ENCODE data around the gene ITPRIP.

- TF ChIP-seq CTCF (IDR thresholded peaks at IDR 0.05) (no peak), POLR2A (IDR thresholded peaks at IDR 0.05) (no peak), POLR2AphosphoS5 (IDR thresholded peaks at IDR 0.05) (no peak)
These were observed 19.9 kb downstream of the ITPRIP start for GRCh38 chr10:104318326-104318725.

All from gastroesophageal sphincter (tissue), 3 donors.